RWPE1 (cell line): ENCODE results near the gene PADI3.
A peak's percentile ranks its signal among the peaks of the same experiment; 100 is the strongest.

Experiments
- CTCF ChIA-PET: fragments of 350-600 bp; sonication (Branson Sonifier 250); formaldehyde crosslinking; extraction: SDS; loops from one replicate; lab custom pipeline; 2021; lab: Yijun Ruan, JAX
- POLR2A ChIA-PET: fragments of 400-600 bp; formaldehyde crosslinking; extraction: SDS; loops from one replicate; lab custom pipeline; 2020; ENCODE audit warnings: antibody characterized with exemption; ENCODE audit not compliant: low non-redundant PET; lab: Yijun Ruan, JAX
- DNase-seq: peaks from one replicate; pipeline ENCODE4 v3.0.0; 2012; ENCODE audit warnings: low spot score
- H3K27ac ChIP-seq: fragments of 450-650 bp; 2 replicates; pipeline ENCODE4 v1.5.1; 2017
- CTCF ChIP-seq: fragments of 450-650 bp; conservative IDR thresholded peaks from 2 replicates; pipeline ENCODE4 v1.5.1; 2017; ENCODE audit warnings: low read depth, mild to moderate bottlenecking

Gene PADI3

GRCh38 chr1:17218939-17219338, 30.0 kb upstream of the PADI3 start:
- CTCF ChIA-PET = no interaction called here
- DNase-seq = no peak
- peak overlapping the region; percentile 12; the same call in 1 of the 2 replicates for H3K27ac ChIP-seq
- TF ChIP-seq CTCF = no peak
- POLR2A ChIA-PET = no interaction called here

GRCh38 chr1:17220287-17220686, 28.6 kb upstream of the PADI3 start:
- ChIA-PET POLR2A (no interaction called here), CTCF (no interaction called here)
- no peak overlapping the region; the same call in 1 of the 2 replicates for H3K27ac ChIP-seq
- no peak for TF ChIP-seq CTCF
- DNase-seq = no peak

GRCh38 chr1:17222557-17222956, 26.3 kb upstream of the PADI3 start:
- DNase-seq = no peak
- POLR2A ChIA-PET = no interaction called here
- no peak for TF ChIP-seq CTCF
- CTCF ChIA-PET = no interaction called here
- peak overlapping the region; percentile 21; the same call in 1 of the 2 replicates for H3K27ac ChIP-seq

GRCh38 chr1:17224434-17224833, 24.5 kb upstream of the PADI3 start:
- no peak for TF ChIP-seq CTCF
- POLR2A ChIA-PET = no interaction called here
- DNase-seq = no peak
- H3K27ac ChIP-seq = peak overlapping the region; percentile 100
- CTCF ChIA-PET = interaction anchor here (1.0 kb wide), 1 partner anchor 9 kb away, joined by 3 read pairs; no protein-coding TSS in a partner anchor

- CTCF ChIA-PET = interaction anchor here (0.7 to 1.0 kb wide), 4 partner anchors 10 to 99 kb away, joined by 3 to 4 read pairs (median 3); no protein-coding TSS in a partner anchor
- POLR2A ChIA-PET = no interaction called here
- TF ChIP-seq CTCF = no peak
- no peak for DNase-seq
- H3K27ac ChIP-seq = peak overlapping the region; percentile 100
These were observed 23.8 kb upstream of the PADI3 start for GRCh38 chr1:17225140-17225539.

GRCh38 chr1:17227358-17227915, 21.5 kb upstream of the PADI3 start:
- ChIA-PET CTCF (interaction anchor here (0.6 kb wide), 1 partner anchor 55 kb away, joined by 3 read pairs; no protein-coding TSS in a partner anchor), POLR2A (no interaction called here)
- H3K27ac ChIP-seq = peak overlapping the region; percentile 100

More at GRCh38 chr1:17227358-17227915, 21.5 kb upstream of the PADI3 start:
- no peak for DNase-seq
- TF ChIP-seq CTCF = no peak
